22Rv1 (cell line): Measurements from ENCODE around the gene CCDC183.

Experiments used
- H3K27ac ChIP-seq: fragments of 450-650 bp; 2 replicates; pipeline ENCODE4 v1.5.1; 2017
- ZFX ChIP-seq: fragments of 450-650 bp; IDR thresholded peaks from 2 replicates; pipeline ENCODE4 v1.6.1; 2017; ENCODE audit warnings: antibody characterized with exemption, borderline replicate concordance
- TF ChIP-seq, protein P1 (sequence below): fragments of 450-650 bp; IDR thresholded peaks from 2 replicates; pipeline ENCODE4 v1.5.1; 2017; ENCODE audit warnings: mild to moderate bottlenecking

The CCDC183 gene

DNA sequence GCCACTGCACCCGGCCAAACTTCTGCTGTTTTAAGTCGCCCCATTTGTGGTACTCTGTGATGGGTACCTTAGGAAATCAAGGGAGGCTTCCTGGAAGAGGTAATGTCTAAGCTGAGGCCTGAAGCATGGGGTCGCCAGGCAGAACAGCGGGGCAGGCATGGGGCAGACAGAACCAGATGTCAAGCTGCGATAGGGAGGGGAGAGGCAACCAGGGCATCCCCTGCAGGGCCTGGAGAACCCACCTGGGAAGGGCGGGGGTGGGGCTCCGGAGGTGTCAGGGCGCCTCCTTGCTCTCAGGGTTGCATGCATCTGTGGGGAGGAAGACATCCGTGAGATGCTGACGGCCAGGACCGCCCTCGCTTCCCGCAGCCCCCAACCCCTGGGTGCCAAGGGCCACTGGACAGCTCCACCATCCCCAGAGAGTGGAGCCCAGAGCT, 34.6 kb upstream of the CCDC183 start:
- H3K27ac ChIP-seq, result peak overlapping the region; percentile 22; the same call in 1 of the 2 replicates

DNA sequence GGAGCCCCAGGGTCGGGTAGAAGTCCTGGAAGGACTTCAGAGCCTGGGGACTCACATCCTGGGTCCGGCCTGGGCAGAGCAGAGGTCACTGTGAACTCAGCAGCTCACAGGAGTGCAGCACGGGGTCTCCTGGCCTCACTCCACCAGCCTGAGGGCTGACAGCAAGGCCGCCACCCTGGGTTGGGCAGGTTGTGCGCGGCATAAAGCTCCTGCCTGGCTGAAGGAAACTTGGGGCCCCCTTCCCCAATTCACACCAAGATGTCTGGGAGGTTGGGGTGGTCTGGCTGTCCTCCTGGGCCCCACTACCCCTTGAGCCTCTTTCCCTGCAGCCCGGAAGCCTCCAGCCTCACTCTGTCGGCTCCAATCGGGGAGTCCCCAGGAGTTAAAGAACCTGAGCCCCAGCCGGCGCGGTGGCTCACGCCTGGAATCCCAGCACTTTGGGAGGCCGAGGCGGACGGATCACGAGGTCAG, 33.9 kb upstream of the CCDC183 start:
- TF ChIP-seq, protein P1, sequence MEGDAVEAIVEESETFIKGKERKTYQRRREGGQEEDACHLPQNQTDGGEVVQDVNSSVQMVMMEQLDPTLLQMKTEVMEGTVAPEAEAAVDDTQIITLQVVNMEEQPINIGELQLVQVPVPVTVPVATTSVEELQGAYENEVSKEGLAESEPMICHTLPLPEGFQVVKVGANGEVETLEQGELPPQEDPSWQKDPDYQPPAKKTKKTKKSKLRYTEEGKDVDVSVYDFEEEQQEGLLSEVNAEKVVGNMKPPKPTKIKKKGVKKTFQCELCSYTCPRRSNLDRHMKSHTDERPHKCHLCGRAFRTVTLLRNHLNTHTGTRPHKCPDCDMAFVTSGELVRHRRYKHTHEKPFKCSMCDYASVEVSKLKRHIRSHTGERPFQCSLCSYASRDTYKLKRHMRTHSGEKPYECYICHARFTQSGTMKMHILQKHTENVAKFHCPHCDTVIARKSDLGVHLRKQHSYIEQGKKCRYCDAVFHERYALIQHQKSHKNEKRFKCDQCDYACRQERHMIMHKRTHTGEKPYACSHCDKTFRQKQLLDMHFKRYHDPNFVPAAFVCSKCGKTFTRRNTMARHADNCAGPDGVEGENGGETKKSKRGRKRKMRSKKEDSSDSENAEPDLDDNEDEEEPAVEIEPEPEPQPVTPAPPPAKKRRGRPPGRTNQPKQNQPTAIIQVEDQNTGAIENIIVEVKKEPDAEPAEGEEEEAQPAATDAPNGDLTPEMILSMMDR, result no peak
- TF ChIP-seq ZFX, result no peak
- H3K27ac ChIP-seq, result peak overlapping the region; percentile 40; the same call in 1 of the 2 replicates

More for the DNA sequence above, 34.6 kb upstream of the CCDC183 start:
- TF ChIP-seq ZFX, result no peak
- TF ChIP-seq, protein P1, result no peak

DNA sequence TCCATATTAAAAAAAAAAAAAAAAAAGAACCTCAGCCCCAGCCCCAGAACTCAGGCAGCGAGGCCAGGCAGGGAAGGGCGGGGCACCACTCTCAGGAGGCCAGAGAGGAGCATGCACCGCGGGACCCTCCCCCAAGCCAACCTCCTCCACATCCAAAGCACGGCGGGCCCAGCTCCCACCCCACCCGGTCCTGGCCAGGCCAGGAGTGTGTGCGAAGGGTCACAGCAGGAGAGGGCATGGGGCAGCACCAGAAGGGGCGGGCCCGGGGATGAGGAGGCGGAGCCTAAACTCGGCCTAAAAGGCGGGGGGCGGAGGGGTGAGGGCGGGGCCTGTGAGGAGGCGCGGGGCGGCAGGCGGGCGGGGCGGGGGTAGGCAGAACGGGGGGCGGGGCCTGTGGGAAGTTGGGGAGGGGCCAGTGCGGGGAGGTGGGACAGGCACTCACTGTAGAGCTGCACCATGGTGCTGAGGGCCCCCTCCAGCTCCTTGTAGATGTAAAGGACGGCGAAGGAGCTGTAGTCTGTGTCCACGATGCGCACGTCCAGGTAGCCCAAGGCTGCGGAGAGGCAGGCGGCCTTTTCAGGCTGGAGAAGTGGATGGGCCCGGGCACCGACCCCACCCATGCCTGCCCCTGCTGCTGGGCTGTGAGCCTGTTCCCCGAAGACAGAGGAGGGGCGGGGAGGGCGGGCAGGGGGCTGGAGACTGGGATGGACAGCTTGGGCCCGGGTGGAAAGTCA, 33.1 kb upstream of the CCDC183 start:
- TF ChIP-seq ZFX, result no peak
- TF ChIP-seq, protein P1, result 0 out of 2 replicates have a peak, but pooled peaks have one; percentile 5
- H3K27ac ChIP-seq, result peak overlapping the region; percentile 40; the same call in 1 of the 2 replicates

DNA sequence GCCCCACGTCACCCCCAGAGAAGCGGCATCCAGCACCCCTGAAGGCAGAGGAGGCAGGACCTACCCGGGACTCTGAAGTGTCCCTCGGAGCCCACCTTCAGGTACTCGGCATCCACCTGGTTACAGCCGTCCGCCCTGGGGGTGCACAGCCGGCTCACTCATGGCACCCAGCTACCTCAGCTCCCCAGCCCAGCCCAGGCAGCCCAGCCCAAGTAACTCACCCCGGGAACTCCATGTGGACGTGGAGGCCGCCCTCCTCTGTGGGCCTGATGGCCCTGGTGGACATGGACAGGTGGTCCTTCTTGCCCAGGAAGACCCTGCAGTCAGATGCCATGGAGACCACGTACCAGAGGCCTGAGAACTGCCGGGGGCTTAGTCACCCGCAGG, 32.5 kb upstream of the CCDC183 start:
- H3K27ac ChIP-seq, result no peak overlapping the region
- TF ChIP-seq, protein P1, result no peak
- TF ChIP-seq ZFX, result no peak

DNA sequence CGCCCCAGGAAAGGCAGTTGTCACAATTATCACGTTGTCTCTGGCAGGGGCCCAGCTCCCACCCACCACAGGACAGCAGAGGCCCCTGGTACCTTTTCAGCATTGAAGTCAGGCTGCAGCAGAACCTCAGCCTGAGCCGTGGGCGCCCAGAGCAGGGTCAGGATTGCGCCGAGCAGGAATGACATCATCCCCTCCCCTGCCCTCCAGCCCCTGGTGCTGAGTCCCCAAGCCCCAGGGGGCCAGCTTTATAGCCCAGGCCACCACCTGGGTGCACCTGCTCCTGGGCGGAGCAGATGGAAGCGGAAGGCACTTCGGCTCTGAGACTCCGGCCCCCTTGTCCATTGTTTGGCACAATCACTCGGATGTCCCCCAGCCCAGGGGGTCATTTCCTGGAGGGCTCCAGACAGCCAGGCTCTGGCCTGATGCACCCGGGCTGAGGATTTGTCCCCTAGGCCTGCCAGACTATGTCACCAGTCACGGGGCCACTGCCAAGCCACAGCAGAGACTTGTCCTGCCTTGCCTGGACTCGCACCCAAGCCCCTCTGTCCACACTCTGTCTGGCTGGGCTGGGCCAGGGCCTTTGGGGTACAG, 31.7 kb upstream of the CCDC183 start, which contains the start of gene LCN15:
TSS of gene LCN15 (minus strand) at position 218 of the 591 bp plus-strand sequence. CDS start at position 188, 30 bp downstream.
- TF ChIP-seq, protein P1, result no peak
- no peak for TF ChIP-seq ZFX
- H3K27ac ChIP-seq, result no peak within 1 kb of the TSS

DNA sequence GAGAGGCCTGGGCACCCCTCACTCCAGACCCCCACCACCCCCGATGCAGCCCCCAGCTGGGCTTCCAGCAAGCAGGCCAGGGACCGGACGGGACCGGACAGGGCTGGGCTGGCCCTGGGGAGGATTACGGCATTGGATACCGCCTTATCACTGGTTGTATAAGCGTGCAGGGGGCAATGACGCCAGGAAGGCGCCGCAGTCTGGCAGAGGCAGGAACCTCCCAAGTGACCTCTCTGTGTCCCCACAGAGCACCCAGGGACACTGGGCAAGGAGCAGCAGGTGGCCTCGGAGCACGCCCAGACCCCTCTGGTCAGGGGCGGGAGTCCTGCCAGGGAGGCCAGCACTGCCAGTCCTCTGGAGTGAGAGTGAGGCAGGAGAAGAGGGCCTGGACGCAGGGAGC, 31.1 kb upstream of the CCDC183 start:
- no peak overlapping the region for H3K27ac ChIP-seq
- TF ChIP-seq, protein P1, result no peak
- no peak for TF ChIP-seq ZFX

DNA sequence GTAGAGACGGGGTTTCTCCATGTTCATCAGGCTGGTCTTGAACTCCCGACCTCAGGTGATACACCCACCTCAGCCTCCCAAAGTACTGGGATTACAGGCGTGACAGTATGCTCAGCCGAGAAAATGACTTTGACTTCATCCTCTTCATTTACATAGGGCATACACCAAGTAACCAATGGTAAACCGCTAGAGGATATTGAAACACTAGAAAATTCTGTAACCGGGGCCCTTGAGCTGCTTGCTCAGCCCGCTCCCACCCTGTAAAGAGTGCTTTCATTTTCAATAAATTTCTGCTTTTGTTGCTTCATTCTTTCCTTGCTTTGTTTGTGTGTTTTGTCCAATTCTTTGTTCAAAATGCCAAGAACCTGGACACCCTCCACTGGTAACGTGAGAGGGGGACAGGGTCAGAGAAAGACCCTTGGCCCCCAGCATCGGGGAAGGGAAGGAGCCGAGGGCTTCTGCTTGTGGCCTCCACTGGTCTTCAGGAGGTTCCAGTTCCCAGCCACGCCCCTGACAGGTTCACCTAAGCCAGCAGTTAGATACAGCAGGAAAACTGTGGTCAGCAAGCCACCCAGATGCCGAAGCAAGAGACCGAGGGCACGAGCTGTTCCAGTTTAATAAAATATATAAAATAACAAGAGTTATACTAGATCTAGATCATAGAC, 30.3 kb upstream of the CCDC183 start:
- 0 out of 2 replicates have a peak overlapping the region, but pooled peaks have one; percentile 7 for H3K27ac ChIP-seq
